Mesodermal cell (in vitro differentiated cells): ENCODE results near the gene CHD6.

Source experiments
- H3K27ac ChIP-seq: 2 replicates; pipeline ENCODE4 v1.7.0; 2013; ENCODE audit warnings: mild to moderate bottlenecking, low read depth, low read length, moderate library complexity; ENCODE audit not compliant: severe bottlenecking
- H3K36me3 ChIP-seq: 2 replicates; pipeline ENCODE4 v1.7.1; 2013; ENCODE audit warnings: mild to moderate bottlenecking, low read length, moderate library complexity; ENCODE audit not compliant: control insufficient read depth, insufficient read depth
- H3K4me1 ChIP-seq: one replicate; pipeline ENCODE4 v1.7.1; 2013; ENCODE audit warnings: mild to moderate bottlenecking, low read length; ENCODE audit not compliant: insufficient read depth, control insufficient read depth, poor library complexity, severe bottlenecking
- H3K4me3 ChIP-seq: 2 replicates; pipeline ENCODE4 v1.7.0; 2013; ENCODE audit warnings: low read length, control low read depth, mild to moderate bottlenecking; ENCODE audit not compliant: insufficient read depth, poor library complexity, severe bottlenecking; ENCODE audit errors: extremely low read depth
- H3K9me3 ChIP-seq: 2 replicates; pipeline ENCODE4 v1.7.1; 2013; ENCODE audit warnings: mild to moderate bottlenecking, low read length, moderate library complexity; ENCODE audit not compliant: control insufficient read depth
- WGBS, 2 experiments: methylation state at CpG; one replicate each; pipeline ENCODE4 v1.1.5; 2013; ENCODE audit warnings: missing lambda C conversion rate in 2 of 2; ENCODE audit not compliant: insufficient coverage in 2 of 2; 5-methylcytosine and 5-hydroxymethylcytosine counted together

Gene CHD6

DNA sequence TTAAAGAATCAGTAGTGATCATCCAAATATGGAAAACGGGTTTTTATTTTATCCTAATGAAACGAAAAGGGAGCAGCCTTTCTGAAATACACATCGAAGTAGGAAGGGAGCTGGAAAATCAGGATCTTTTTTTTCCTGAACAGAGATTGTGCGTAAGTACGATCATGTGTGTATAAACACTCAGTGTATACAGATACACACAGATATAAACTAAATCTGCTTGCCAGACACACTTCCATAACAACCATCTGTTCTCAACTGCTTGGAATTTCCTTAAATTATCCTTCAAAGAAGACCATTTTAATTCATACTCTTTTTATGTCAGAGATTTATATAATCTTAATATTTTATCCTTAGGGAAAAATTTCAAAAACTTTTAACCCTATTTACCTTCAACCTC is 110.7 kb downstream of the CHD6 start:
- no peaks in the 10 kb centered on the region for H3K9me3 ChIP-seq
- 97 to 100% methylated on average over 4 of the region's 5 CpGs for WGBS, 2 experiments
- H3K4me1 ChIP-seq: no peaks in the 10 kb centered on the region
- no peak overlapping the region for H3K27ac ChIP-seq
- H3K4me3 ChIP-seq: no peak overlapping the region
- H3K36me3 ChIP-seq: peaks cover 38% of the 10 kb centered on the region

DNA sequence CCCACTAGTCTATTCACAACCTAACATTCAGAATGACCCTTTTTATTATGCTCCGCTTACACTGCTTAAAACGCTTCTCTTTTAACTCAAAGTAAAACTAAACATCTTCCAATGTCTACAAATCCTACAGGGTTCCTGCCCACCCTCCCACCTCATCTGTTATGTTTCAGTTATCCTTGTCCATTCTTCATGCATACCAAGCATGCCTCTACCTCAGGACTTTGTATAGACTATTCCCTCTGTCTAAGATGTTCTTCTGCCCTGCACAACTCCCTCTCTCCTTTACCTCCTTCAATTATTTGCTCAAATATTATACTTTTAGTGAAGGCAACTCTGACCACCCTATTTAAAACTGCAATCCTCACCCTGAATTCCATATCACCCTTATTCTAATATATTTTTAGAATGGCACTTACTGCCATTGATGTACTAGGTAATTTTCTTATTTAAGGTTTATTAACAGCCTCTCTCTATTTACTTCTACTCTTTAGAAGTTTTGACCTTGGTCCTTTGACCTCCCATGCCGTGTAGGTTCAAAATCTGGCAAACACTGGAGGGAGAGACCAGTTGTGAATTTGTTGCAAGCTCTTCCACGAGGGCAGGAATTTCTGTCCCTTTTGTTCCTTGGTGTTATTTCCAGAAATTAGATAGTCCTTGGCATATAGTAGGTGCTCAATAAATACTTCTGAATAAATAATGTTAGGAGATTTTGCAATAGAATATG is 111.8 kb downstream of the CHD6 start:
- Histone ChIP-seq H3K36me3 (peaks cover 27% of the 10 kb centered on the region), H3K27ac (no peak overlapping the region), H3K4me3 (no peak overlapping the region), H3K9me3 (no peaks in the 10 kb centered on the region), H3K4me1 (no peaks in the 10 kb centered on the region)
- 90 to 98% methylated on average over 2 to 3 of the region's 4 CpGs for WGBS, 2 experiments

DNA sequence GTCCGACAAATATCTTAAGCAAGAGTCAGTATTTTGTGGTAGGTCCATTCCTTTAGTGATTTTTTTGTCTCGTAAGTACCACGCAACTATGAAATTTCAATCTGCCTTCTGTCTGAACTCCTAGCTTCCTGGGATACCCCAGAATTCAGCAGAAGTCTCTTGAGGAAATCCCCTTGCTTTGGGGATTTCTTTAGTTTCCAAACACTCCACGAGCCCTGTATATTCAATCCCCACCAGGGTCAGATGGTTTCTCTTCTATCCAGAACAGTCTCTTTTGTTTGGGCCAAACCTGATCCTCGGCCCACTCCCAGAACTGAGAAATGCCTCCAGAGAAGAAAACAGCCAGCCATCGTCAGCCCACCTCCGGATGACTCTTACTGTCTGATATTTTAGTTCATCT is 113.0 kb downstream of the CHD6 start:
- Histone ChIP-seq H3K4me1 (no peaks in the 10 kb centered on the region), H3K4me3 (no peak overlapping the region), H3K9me3 (no peaks in the 10 kb centered on the region), H3K27ac (no peak overlapping the region), H3K36me3 (peaks cover 23% of the 10 kb centered on the region)
- WGBS, 2 experiments: 96 to 97% methylated on average over 4 to 5 of the region's 7 CpGs

DNA sequence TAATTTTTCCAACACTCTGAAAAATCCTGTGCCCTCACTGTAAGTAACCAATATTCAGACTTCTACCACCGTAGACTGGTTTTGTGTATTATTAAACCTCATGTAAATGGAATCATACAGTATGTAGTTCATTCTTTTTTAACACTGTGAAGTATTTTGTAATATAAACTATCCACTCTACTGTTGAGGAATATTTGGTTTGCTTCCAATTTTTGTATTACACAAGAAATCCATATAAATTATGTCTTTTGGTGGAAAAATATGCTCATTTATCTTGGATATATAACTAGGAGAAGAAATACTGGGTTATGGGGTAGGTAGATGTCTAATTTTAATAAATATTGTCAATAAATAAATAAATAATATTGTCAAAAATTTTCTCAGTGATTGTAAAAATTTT is 116.8 kb downstream of the CHD6 start:
- no CpG with 5 or more reads among the region's 1 CpG for WGBS, 2 experiments
- Histone ChIP-seq H3K4me3 (no peak overlapping the region), H3K27ac (no peak overlapping the region), H3K36me3 (peaks cover 33% of the 10 kb centered on the region), H3K9me3 (no peaks in the 10 kb centered on the region), H3K4me1 (no peaks in the 10 kb centered on the region)

DNA sequence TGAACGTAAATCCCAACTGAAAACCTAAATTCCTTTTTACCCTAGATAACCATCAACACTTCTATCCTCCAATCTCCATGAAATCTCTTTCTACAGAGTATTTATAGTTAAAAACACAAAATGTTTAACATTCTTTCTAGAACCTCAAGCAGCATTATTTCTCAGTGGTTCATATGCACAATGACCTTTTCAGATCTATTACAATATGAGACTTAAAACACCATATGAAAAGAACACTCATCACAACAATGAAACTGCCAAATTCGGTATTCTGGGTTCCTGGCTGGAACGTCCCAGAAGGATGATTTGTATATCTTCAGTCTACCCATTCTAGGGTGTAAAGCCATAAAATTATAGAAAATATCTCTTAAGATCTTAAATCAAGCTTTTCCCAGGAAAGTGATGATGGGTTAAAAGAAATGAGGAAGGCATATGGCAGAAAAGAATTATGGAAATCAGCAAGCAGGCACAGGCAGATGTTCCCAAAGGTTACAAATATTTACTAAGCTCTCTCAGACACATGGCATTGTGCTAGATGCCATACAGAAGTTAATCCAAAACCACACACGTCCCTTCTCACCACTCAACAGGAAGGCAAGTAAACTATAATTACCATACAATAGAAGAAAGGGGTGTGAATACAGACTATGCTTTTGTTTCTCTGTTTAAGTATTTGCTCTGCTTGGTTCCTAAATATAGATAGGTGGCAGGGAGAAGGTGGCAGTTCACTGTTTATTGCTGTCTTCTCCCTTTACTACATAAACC is 118.0 kb downstream of the CHD6 start:
- Histone ChIP-seq H3K9me3 (no peaks in the 10 kb centered on the region), H3K4me1 (no peaks in the 10 kb centered on the region), H3K36me3 (peaks cover 34% of the 10 kb centered on the region), H3K27ac (no peak overlapping the region), H3K4me3 (no peak overlapping the region)
- 100% methylated on average over 1 of the region's 4 CpGs; no CpG with 5 or more reads in 1 of the 2 experiments for WGBS, 2 experiments

DNA sequence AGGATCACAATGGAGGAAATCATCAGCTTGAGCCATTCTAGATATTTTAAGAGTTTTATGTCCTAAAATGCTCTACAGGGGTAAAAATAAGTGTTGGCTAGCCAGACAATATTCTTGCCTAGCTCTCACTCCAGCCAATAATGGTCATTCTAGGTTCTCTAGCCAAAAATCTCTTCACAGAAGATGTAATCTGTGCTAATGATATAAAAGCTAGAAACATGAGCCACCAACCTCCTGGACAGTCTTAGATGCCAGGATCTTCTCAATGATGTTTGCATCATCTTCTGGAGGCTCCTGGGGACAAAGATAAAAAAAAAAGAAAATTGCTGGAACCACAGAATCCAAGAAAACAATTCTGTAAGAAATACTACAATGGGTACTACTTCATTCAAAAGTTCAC is 119.1 kb downstream of the CHD6 start:
- no peak overlapping the region for H3K4me3 ChIP-seq
- no peaks in the 10 kb centered on the region for H3K4me1 ChIP-seq
- H3K27ac ChIP-seq: no peak overlapping the region
- H3K36me3 ChIP-seq: peaks cover 32% of the 10 kb centered on the region
- no peaks in the 10 kb centered on the region for H3K9me3 ChIP-seq

DNA sequence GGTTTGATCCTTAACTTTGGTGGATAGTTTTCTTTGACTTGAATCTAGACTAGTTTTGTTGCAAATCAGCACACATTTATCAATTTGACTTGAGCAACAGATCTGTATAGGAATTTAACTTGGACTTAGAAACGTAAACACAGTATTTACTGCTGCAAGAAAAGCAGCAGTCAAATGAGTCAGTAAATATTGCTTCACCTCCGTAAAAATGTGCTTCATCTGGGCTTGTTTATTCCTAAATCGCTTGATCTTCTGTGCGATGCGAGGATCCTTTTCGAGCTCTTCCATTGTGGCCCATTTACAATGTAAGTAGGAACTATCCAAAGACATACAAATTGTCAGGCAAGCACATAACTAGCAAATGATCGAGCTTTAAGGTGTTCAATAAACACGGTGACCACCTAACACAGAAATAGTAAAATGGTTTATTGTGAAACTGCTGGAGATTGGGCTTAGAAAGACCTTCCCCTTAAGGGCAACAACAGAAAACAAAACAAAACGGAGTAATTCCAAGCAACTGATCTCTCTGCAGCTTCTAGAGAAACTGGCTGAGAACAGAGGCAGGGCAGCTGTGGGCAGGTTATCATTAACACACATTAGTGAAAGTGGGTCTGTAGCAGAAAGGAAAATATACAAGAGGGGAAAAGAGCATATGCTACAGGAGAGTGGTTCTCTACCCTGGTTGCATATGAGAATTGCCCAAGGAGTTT is 120.8 kb downstream of the CHD6 start:
- Histone ChIP-seq H3K27ac (no peak overlapping the region), H3K9me3 (no peaks in the 10 kb centered on the region), H3K4me3 (no peak overlapping the region), H3K4me1 (no peaks in the 10 kb centered on the region), H3K36me3 (peaks cover 38% of the 10 kb centered on the region)
- 98 to 100% methylated on average over 5 to 6 of the region's 9 CpGs for WGBS, 2 experiments

DNA sequence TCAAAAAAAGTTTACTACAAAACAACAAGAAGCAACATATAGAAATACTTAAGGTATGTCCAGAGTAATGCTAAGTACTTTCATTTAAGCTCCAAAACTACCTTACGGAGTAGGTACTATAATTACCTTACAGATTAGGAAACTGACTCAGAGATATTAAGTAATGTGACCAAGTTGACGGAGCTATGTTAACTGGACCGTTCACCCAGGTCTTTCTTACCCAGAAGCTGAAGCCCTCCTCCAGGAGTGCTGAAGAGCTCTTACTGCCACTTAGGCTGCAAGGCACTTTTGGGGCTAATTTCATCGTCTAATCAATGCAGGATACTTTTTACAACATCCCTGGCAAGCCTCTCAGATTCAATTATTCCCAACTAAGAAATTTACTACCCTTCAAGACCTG is 123.7 kb downstream of the CHD6 start:
- Histone ChIP-seq H3K9me3 (no peaks in the 10 kb centered on the region), H3K36me3 (peaks cover 62% of the 10 kb centered on the region), H3K4me3 (no peak overlapping the region), H3K4me1 (no peaks in the 10 kb centered on the region), H3K27ac (no peak overlapping the region)
- WGBS, 2 experiments: 94 to 100% methylated on average over 2 to 3 of the region's 4 CpGs

DNA sequence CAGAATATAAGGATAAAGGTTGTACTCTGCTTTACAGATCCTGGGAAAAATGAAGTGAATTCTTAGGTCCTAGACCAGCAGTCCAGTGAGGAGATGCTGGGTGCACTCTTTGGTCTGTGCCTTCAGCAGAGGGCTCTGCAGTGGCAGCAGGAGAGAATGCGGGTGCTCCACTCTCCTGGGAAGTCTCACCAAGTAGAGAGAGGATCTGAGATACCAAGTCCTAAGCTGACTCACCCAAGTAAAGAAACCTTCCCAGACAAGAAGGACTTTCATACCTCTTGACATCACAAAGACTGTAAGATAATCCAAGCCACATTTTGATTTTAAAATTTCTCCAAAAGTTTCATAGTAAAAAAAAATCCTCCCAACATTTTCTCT is 134.6 kb downstream of the CHD6 start:
- Histone ChIP-seq H3K4me1 (no peaks in the 10 kb centered on the region), H3K4me3 (no peak overlapping the region), H3K36me3 (peaks cover 61% of the 10 kb centered on the region), H3K9me3 (no peaks in the 10 kb centered on the region), H3K27ac (no peak overlapping the region)
- WGBS, 2 experiments: 100% methylated on average over 1 of the region's 1 CpG; no CpG with 5 or more reads in 1 of the 2 experiments

DNA sequence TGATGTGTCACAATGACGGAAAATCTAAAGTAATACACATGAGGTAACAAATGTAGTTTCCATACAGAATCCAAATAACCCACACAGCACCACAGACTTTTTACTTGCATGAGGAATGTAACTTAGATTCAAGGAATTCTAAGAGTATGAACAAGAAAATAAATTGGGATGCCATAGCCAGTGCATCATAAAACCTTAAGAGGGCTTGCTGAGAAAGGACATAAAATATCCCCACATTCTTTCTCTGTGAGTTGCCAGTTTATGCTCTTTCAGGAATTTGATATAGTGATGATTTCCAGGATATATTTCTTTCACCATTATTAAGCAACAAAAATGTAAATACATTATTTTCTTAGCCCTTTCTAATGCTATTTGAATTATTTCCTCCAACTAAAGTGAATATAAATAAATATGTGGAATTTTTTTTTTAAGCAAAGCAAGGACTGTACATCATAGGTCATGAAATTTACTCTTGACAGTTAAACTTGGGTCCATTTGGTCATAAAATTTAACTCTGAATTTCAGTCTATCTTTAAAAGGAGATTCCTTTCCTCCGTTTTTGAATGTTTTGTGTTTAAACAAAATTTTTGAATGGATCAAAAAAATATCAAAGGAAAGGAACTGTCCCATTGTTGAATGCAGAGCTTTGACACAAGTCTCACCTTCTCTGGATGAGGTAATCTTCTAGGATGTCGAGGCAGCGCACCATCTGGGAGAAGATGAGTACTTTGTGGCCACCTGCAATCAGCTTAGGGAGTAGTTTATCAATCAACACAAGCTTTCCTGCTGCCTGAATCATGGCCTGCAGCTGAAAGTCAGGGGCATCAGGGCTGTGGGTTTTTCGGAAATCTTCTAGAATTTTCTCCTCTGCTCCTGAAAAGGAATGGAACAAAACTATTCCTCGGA is 135.3 kb downstream of the CHD6 start:
- H3K4me3 ChIP-seq: no peak overlapping the region
- H3K27ac ChIP-seq: no peak overlapping the region
- WGBS, 2 experiments: 91 to 94% methylated on average over 3 to 4 of the region's 6 CpGs
- H3K9me3 ChIP-seq: no peaks in the 10 kb centered on the region
- H3K36me3 ChIP-seq: peaks cover 58% of the 10 kb centered on the region
- H3K4me1 ChIP-seq: no peaks in the 10 kb centered on the region
